HG02973 (cell line): ENCODE data around the gene KLK3.
"Not testable (repeated sequence)": the region's sequence is repeated elsewhere in the genome, so short reads cannot be mapped to it uniquely, and the experiment has no call there.

Source experiments
- ATAC-seq: cut with Tn5 transposase; IDR thresholded peaks from one replicate; pipeline ENCODE4 v1.9.1; 2021; ENCODE audit warnings: moderate library complexity; ENCODE audit not compliant: unreplicated experiment

The KLK3 gene

DNA sequence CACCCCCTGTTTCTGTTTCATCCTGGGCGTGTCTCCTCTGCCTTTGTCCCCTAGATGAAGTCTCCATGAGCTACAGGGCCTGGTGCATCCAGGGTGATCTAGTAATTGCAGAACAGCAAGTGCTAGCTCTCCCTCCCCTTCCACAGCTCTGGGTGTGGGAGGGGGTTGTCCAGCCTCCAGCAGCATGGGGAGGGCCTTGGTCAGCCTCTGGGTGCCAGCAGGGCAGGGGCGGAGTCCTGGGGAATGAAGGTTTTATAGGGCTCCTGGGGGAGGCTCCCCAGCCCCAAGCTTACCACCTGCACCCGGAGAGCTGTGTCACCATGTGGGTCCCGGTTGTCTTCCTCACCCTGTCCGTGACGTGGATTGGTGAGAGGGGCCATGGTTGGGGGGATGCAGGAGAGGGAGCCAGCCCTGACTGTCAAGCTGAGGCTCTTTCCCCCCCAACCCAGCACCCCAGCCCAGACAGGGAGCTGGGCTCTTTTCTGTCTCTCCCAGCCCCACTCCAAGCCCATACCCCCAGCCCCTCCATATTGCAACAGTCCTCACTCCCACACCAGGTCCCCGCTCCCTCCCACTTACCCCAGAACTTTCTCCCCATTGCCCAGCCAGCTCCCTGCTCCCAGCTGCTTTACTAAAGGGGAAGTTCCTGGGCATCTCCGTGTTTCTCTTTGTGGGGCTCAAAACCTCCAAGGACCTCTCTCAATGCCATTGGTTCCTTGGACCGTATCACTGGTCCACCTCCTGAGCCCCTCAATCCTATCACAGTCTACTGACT is at the start of gene KLK3:
TSS of gene KLK3 (plus strand) at position 280 of the 775 bp plus-strand sequence. CDS start at position 321, 41 bp downstream.
- no peak for ATAC-seq

DNA sequence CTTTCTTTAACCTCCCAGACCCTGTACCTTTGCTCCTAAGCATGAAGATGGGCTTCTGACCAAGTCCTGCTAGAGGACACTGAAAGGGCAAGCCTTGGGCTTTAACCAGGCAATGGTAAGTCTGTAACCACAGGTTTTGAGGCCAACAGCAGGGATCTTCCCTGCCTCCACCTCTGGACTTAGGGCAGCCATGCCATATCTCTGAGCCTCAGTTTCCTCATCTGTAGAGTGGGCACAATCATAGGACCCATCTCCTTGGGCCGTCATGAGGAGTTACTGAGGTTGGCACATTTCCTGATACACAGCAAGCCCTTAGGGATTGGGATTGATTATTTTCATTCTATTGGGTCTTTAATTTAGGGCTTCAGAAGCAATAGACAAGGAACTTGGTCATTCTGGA is 45.9 kb upstream of the KLK3 start:
- no peak for ATAC-seq

DNA sequence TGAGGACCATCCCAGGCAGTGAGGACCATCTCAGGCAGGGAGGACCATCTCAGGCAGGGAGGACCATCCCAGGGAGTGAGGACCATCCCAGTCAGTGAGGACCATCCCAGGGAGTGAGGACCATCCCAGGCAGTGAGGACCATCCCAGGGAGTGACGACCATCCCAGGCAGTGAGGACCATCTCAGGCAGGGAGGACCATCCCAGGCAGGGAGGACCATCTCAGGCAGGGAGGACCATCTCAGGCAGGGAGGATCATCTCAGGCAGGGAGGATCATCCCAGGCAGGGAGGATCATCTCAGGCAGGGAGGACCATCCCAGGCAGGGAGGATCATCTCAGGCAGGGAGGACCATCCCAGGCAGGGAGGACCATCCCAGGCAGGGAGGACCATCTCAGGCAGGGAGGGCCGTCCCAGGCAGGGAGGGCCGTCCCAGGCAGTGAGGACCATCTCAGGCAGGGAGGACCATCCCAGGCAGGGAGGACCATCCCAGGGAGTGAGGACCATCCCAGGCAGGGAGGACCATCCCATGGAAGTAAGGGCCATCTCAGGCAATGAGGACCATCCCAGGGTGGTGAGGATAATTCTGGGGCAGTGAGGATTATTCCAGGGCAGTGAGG is 43.0 kb upstream of the KLK3 start:
- not testable (repeated sequence) for ATAC-seq

DNA sequence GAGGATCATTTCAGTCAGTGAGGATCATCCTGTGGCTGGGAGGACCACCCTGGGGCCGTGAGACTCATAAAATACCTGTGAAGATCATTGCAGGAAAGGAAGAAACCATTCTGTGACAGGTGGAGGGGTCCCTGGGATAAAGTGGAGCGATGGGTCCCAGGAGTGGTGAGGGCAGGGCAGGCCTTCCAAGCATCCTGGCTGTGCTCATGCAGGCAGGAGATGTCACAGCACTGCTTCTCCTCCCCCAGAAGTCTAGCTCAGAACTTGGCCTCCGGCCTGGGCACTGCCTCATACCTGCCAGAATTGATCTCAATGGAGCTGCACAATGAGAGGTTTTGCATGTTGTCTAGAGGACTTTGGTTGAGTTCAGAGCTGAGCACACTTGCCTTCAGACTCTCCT is 42.2 kb upstream of the KLK3 start:
- no peak for ATAC-seq

DNA sequence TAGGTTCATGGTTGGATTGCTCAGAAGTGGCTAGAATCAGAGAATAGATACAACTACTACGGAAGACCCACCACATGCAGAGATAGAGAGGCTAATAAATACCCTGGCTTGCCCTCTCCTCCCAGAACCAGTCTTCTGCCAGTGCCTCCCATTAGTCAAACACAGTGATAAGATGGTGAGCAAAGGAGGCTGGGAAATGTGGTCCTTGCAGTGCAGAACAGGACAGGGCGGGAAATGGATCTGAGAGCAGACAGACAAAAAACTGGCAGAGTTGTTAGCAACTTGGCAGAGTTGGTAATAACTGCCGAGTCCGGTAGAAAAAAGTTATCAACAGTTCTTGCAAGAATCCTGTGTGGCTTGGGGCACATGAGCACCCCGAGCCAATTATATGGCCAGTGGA is 39.8 kb upstream of the KLK3 start:
- no peak for ATAC-seq

DNA sequence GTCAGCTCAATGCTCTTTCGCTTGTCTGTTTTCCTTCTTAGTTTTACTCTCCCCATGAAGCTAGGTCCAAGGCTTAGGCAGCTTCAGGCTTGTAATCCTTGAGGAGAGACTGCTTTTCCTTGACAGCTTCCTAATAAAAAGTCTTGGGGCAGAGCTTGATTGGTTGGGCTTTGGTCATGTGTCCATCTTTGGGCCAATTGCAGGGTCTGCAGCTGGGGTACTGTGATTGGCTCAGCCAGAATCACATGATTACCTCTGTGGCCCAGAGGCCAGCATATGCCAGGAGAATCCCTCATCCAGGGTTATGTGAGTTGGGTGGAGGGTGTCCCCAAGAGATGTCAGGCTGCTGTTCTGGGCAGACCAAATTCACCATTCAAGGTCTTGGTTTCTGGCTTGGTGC is 39.3 kb upstream of the KLK3 start:
- ATAC-seq = no peak

DNA sequence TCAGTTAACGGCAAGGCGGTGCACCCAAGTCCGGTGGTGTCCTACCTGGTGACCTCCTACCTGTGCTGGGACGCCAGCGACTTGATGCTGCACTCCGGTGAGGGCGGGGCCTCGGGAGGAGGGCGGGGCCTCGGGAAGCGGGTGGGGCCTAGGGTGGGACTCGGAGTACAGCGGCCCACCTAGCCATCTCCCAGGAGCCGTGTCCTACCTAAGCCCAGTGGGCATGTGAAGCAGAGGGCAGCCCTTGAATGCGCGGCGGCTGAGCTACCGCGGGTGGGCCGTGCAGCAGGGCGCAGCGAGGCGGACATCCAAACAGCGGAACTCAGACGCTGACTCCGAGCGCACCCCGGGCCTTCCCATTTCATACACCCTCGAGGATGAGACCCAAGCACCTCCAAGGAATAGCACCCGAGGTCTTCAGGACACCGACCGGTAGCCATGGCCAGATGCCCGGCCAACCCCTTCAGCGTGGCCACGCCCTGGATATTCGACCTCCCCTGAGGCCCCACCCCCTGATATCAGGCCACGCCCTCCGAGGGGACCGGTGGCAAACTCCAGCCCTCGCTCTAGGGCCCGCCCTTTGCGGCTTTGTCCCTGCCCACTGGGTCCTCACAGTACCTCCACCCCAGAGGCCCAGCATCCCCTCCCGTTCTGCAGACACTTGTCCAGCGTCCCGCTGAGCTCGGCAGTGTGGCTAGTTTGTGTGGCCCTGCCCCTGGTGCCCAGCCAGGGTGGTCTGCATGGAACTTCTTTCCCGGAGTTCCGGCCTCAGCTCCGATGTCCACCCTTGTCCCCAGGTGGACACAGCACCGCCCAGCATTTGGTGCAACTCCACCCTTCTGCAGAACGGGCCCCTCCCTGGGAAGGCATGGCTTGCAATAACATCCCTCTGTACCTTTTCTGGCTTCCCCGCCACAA is 36.5 kb upstream of the KLK3 start:
- ATAC-seq = peak; percentile 36

DNA sequence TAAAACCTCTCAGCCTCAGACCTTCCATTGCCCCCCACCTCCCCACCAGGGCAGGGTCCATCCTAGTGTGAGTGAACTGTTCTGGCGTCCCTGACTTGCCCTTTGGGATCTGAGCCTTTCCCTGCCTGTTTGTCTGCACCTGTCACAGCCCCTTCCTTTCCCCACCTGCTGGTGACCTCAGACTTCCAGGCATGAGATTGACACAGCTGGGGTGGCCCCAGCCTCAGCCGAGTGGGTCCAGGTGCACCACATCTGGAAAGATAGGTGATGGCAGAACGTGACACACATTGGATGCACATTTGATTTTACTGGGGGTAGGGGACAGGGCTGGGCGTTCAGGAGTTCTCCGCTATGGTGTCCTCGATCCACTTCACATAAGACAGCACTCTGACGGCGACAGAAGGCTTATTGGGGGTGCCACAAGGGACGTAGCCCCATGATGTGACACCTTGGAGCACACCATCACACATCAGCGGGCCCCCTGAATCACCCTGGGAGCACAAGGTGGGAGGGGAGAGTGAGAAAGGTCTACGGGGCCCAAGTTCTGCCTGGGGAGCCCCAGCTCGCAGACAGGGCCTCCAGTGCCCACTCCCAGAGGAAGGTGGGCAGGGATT is 35.7 kb upstream of the KLK3 start:
- ATAC-seq = no peak

DNA sequence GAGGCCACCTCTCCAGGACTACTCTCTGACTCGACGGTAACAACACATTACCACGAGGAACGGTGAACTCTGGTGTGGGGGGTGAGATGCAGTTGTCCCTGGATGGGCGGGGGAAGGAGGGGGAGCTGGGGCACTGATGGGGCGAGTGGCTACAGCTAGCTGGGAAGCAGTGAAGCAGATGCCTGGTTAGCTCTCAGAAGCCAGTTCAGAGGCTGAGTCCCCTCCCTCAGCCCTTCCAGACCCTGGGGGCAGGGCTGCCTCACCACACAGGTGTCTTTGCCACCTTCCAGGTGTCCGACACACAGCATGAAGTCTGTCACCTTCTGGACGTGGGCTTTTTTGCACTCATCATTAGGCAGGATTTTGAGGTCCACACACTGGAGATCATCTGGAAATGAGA is 35.1 kb upstream of the KLK3 start:
- ATAC-seq = no peak

DNA sequence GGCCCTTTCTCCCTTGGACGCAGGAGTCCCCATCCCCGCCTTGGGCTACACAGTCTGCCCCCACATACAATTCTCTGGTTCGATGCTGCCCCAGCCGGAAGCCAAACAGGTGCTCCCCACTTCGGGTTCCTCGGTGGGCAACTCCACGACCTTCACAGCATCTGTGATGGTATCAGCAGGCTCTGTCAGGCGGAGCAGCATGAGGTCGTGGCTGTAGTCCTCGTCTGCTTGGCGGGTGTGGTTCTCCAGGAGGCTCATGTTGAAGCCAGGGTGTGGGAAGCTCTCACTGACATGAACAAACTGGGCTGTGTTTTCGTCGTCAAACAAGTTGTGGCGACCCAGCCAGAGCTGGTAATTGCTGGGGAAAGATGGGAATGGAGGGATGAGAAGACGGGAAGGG is 34.6 kb upstream of the KLK3 start:
- no peak for ATAC-seq

DNA sequence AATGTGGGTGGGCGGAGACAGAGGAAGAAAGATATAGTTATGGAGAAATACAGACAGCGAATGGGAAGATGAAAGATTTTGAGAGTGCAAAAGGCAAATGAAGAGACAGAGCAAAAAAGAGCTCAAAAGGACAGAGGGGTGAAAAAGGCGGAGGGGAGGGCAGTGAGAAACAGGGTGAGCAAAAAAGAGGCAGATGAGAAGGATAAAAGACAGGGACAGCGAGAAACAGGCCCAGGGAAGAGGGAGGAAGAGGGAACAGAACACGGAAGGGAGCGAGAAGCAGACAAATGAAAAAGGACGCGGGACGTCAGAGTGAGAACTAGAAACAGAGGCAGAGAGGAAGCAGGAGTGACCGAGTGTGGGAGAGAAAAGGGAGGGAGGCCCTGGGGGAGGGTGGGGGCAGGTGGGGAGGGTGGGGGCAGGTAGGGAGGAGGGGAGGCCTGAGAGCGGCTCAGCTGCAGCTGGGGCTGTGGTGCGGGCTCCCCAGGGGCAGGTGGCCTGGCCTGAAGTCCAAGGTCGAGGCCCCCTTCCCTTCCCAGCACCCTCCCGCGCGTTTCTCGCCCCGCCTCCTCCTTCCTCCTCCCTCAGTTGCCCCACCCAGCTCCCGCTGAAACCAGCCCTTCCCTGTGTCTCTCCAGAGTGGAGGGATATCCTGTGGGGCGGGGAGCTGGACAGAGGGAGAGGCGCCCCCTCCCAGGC is 34.0 kb upstream of the KLK3 start:
- ATAC-seq = no peak

DNA sequence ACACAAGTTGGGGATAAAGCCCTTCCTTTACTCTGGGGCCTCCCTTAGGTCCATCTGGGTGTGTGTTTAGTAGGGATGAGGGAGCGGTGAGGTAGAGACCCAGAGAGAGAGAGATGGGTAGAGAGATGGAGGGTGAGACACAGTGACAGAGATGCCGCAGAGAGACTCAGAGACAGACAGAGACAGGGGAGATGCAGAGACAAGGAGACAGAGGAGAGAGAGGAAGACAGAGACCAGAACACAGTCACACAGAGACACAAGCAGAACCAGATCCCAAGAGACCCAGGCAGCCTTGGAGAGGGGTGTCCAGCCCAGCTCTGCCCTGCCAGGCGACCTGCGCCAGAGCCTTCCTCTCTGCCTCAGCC is 33.5 kb upstream of the KLK3 start:
- no peak for ATAC-seq

DNA sequence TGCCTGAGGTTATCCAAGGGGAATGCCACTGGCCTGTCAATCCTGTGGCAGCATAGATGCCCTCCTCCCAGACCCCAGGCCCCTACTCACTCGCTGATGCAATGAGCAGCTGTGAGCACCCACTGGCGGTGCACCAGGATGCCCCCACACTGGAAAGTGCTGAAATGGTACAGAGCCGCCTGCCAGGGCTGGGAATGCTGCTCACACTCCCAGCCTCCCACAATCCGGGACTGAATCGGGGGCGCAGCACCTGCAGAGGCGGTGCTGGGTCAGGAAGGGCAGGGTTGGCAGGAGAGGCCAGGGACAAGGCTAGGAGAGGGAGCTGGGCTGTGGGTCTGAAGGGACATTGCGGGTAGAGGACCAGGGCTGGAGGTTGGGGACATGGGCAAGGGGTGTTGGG is 33.1 kb upstream of the KLK3 start:
- ATAC-seq = no peak

DNA sequence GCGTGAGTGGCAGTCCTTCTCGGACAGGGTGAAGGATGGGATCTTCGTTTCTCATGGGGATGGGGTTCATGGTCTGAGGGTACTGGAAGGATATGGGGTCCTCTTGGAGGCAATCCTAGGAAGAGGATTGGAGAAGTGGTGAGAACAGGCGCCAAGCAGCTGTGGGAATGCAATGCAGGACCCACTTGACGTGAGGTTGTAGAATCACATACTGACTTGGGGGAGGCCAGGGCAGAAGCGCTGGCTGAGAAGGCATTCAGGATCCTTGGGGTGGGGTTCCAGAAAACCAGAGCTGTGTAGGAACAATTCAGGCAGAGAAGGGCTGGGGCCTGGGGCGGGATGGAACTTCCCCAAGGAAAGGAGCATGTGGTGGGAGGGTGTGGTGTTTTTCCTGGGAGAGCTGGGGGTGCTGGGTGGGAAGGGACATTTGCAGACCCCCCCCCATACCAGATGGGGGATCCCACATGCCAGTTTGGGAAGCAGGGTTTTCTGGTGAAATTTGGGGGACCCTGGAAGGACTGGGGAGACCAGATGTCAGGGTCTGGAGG is 32.0 kb upstream of the KLK3 start:
- ATAC-seq = no peak

DNA sequence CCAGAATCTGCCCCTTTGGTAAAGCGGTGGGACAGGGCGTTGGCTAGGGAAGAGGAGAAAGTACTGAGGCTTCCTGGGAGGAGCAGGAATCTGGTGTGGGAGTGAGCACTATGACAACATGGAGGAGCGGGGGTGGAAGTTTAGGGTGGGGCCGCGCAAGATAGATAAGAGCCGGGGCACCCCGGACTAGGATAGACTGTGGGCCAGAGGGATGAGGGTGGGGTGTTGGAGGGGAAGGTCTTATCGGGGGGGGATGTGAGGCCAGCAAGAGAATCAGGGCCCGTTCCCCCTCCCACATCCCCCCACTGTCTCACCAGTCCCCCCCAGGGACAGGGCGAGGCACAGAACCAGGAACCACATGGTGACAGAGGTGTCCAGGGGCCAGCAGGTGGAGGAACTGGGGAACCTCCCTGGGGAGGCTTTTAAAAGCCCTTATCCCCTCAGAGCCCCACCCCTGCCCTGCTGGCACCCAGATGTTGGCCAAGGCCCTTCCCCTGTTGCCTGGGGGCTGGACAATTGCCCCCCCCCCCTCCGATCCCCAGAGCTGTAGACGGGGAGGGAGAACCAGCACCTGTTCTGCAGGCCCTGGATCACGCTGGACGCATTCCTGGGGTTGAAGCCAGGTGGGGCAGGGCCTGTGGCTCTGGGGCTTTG is 31.2 kb upstream of the KLK3 start, which contains the start of gene KLK1:
TSS of gene KLK1 (minus strand) at position 399 of the 654 bp plus-strand sequence. CDS start at position 360, 39 bp downstream.
- ATAC-seq = no peak

DNA sequence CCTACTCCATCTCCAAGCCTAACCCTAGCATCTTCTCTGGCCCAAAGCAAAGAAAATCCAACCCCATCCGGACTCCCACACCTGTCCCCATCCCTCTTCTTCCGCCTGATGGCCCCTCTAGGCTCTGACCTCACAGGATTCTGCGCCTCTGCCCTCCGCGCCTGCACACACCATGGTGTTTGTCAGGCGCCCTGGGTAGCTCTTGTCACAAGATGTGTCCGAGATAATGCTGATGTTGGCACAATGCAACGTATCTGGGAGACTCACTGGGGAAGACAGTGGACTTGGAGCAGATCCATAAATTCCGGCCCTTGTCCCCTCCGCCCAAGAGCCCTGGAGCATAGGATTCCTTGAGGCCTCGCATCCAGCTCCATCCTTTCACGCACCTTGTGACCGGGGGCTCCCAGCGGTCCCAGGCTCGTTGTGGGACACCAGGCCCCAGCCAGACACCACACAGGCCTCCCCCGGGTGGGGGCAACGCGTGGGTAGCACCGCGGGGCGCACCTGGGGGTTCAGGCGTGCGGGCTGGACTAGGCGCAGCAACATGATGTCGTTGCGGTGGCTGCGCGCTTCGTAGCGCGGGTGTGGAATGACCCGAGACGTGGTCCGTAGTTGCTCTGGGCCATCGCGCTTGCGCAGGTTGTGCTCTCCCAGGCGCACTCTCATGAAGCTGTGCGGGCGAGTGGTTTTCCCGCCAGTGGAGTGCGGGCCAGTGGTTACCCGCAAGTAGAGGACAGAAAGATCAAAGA is 28.0 kb upstream of the KLK3 start:
- no peak for ATAC-seq

DNA sequence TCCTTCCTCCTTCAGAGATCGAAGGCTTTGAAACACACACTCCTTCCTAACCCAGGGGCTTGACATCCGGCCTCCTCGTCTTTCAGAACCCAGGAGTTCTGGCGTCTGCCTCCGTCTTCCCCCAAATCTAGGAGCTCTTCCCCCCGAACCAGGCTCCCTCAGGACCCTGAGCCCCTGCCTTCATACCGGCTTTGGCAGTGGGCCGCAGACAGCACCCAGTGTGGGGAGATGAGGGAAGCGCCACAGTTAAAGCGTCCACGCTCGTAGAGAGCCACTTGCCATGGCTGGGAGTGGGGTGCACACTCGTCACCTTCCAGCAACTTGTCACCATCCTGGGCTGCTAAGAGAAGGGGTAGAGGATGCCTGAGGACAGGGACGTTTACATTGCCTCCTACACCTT is 27.2 kb upstream of the KLK3 start:
- no peak for ATAC-seq

DNA sequence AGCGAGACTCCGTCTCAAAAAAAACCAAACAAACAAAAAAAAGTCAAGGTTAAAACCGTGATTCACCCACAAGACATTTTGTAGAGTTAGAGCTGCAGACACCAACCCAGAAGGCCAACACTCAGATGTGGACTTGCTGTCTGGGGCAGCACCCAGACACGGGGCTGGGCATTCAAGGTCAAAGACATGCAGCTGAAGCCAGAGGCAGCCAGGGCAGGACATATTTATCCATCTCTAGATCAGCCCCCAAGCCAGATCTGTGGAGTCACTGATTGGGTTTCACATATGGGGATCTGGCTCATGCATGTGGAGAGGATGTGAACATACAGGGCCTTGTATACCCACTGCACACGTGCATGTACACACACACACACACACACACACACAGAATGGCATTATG is 24.9 kb upstream of the KLK3 start:
- no peak for ATAC-seq
